IPS-18a (cell line): Measurements from ENCODE around the gene CC2D1A.
A peak's percentile ranks its signal among the peaks of the same experiment; 100 is the strongest.

Experiments
- H3K27ac ChIP-seq: one replicate; pipeline ENCODE4 v1.5.1; 2013; ENCODE audit warnings: low read length
- H3K27me3 ChIP-seq: one replicate; pipeline ENCODE4 v1.6.1; 2013; ENCODE audit warnings: mild to moderate bottlenecking, low read length; ENCODE audit not compliant: control insufficient read depth, insufficient read depth
- H3K36me3 ChIP-seq: one replicate; pipeline ENCODE4 v1.6.1; 2013; ENCODE audit warnings: low read depth, low read length; ENCODE audit not compliant: control insufficient read depth
- H3K4me1 ChIP-seq: one replicate; pipeline ENCODE4 v1.6.1; 2013; ENCODE audit warnings: low read depth, low read length; ENCODE audit not compliant: control insufficient read depth
- H3K4me3 ChIP-seq: one replicate; pipeline ENCODE4 v1.5.1; 2013; ENCODE audit warnings: low read length
- H3K9ac ChIP-seq: one replicate; pipeline ENCODE4 v1.6.1; 2013; ENCODE audit warnings: mild to moderate bottlenecking, low read length, moderate library complexity
- H3K9me3 ChIP-seq: one replicate; pipeline ENCODE4 v1.6.1; 2013; ENCODE audit warnings: low read depth, low read length; ENCODE audit not compliant: control insufficient read depth

Gene CC2D1A

DNA sequence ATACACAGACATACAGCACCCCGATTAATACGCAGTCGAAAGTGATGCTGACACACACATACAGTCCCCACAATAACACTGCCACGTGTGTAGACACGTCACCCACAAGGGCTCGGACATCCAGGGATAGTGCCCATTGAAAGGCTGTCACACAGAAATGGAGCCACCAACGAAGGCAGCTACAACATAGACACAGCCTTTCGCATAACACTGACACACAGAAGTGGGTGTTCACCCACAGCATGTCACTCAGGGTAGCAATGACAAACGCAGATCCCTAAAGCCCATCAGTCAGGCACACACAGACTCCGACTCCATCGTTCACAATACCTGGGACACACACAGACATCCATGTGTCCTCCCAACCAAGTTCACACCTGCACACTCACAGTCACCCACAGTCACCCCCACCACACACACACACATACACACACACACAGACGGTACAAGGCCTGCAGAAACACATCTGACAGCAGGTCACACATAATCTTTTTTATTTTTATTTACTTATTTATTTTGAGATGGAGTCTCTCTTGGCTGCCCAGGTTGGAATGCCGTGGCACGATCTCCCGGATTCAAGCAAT is 39.4 kb upstream of the CC2D1A start:
- Histone ChIP-seq H3K4me3 (peak overlapping the region; percentile 33), H3K4me1 (no peaks in the 10 kb centered on the region), H3K9me3 (no peaks in the 10 kb centered on the region), H3K9ac (no peak overlapping the region), H3K27me3 (peaks cover 88% of the 10 kb centered on the region), H3K36me3 (no peaks in the 10 kb centered on the region), H3K27ac (no peak overlapping the region)

DNA sequence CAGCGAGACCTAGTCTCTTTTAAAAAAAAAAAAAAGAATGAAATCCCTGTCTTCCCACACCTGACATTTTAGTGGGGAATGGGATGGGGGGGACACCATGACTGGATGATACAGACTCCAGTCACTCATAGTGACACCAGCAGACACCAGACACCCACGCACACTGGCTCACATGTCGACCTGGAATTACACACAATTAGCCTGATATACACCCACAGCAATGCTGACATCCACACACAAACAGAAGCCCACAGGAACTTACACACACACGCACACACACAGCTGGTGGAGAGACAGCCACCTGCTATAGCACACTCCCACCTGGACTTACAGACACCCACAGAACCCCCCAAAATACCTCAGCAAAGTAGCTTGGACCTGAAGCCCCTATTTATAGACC is 37.3 kb upstream of the CC2D1A start:
- no peaks in the 10 kb centered on the region for H3K4me1 ChIP-seq
- peaks cover 96% of the 10 kb centered on the region for H3K27me3 ChIP-seq
- no peaks in the 10 kb centered on the region for H3K9me3 ChIP-seq

DNA sequence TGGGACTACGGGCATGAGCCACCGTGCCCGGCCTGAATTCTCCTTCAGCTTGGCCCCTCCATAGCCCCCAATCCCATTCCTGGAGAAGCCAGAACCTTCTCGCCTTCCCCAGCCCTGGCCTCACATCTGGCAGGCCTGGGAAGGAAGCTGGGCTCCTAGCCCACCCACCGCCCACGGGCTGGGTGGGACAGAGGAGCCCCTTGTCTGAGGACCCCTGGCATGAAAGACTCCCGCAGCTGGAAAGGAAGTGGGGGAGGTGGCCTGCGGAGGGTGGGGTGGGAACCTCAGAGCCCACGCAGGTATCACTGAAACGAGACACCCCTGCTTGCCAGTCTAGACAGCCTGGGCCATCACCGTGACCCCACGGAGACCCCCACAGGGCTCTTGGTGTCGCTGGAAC is 36.7 kb upstream of the CC2D1A start:
- H3K27ac ChIP-seq, result no peak overlapping the region
- H3K36me3 ChIP-seq, result no peaks in the 10 kb centered on the region
- no peaks in the 10 kb centered on the region for H3K4me1 ChIP-seq
- H3K27me3 ChIP-seq, result peaks cover 96% of the 10 kb centered on the region
- H3K9ac ChIP-seq, result no peak overlapping the region
- H3K9me3 ChIP-seq, result no peaks in the 10 kb centered on the region
- H3K4me3 ChIP-seq, result no peak overlapping the region

More for the DNA sequence above, 37.3 kb upstream of the CC2D1A start:
- Histone ChIP-seq H3K9ac (no peak overlapping the region), H3K36me3 (no peaks in the 10 kb centered on the region), H3K27ac (no peak overlapping the region), H3K4me3 (no peak overlapping the region)

DNA sequence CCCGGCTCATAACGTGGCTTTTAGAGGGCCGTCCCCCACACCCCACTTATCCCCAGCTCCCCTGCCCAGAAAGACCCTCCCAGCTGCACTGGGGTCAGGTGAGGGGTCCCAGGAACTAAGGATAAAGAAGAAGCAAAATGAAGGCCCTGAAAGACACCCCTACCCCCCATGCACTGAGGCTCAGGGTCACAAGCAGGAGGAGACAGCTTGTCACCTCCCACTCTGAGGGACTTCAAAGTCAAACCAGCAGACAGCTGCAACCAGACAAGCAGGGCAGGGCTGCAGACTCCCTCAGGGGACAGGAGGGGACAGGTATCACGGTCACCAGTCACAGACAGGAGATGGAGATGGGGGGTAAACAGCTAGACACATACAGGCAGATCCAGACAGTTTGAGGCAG is 35.1 kb upstream of the CC2D1A start:
- peaks cover 100% of the 10 kb centered on the region for H3K27me3 ChIP-seq
- no peaks in the 10 kb centered on the region for H3K9me3 ChIP-seq
- H3K27ac ChIP-seq, result no peak overlapping the region
- H3K9ac ChIP-seq, result no peak overlapping the region
- no peak overlapping the region for H3K4me3 ChIP-seq
- H3K36me3 ChIP-seq, result no peaks in the 10 kb centered on the region
- no peaks in the 10 kb centered on the region for H3K4me1 ChIP-seq

DNA sequence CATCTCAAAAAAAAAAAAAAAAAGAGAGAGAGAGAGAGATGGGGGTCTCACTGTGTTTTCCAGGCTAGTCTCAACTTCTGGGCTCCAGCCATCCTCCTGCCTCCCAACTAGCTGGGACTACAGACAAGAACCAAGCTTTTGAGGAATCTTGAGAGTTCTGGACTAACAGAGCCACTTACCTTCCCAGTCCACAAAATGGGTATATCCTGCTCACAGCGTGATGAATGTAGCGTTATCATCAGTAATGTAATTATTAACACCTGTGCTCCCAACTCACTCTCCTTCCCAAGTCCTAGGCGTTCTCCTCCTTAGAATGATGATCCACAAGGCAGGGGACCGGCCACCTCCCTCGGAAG is 33.7 kb upstream of the CC2D1A start:
- no peak overlapping the region for H3K9ac ChIP-seq
- H3K27me3 ChIP-seq, result peaks cover 100% of the 10 kb centered on the region
- H3K4me3 ChIP-seq, result peak overlapping the region; percentile 17
- H3K27ac ChIP-seq, result no peak overlapping the region
- no peaks in the 10 kb centered on the region for H3K9me3 ChIP-seq
- no peaks in the 10 kb centered on the region for H3K36me3 ChIP-seq
- no peaks in the 10 kb centered on the region for H3K4me1 ChIP-seq

DNA sequence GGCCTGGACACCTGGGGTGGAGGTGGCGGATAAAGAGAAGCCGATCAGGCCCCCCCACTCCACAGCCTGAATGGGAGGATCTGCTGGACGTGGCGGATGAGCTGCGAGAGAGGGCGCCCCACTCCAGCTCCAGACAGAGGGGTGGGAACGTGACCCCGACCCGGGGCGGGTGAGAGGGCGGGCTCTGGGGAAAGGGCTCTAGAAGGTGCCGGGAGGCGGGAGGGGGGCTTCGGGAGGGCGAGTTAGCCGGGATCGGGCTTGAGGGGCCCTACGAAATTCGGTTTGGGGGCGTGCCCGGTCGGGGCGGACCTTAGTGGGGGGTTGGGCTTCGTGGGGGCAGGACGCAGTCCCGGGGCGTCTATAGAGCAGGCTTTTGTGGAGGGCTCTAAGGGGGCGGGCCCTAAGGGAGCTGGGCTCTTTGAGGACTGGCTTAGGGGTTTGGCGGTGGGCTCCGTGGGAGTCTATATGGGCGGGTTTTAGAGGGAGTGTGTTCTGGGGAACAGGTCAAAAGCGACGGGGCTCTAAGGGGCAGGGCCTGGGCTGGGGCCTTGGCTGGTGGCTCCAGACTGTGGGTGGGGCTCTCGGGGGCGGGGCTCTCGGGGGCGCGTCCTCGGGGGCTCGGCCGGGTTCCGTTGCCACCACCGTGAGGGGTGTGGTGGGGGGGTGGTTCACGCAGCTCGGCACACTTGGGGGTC is 33.2 kb upstream of the CC2D1A start:
- Histone ChIP-seq H3K4me1 (no peaks in the 10 kb centered on the region), H3K9ac (no peak overlapping the region), H3K27me3 (peaks cover 95% of the 10 kb centered on the region), H3K36me3 (no peaks in the 10 kb centered on the region), H3K27ac (no peak overlapping the region), H3K9me3 (no peaks in the 10 kb centered on the region), H3K4me3 (peak overlapping the region; percentile 17)

DNA sequence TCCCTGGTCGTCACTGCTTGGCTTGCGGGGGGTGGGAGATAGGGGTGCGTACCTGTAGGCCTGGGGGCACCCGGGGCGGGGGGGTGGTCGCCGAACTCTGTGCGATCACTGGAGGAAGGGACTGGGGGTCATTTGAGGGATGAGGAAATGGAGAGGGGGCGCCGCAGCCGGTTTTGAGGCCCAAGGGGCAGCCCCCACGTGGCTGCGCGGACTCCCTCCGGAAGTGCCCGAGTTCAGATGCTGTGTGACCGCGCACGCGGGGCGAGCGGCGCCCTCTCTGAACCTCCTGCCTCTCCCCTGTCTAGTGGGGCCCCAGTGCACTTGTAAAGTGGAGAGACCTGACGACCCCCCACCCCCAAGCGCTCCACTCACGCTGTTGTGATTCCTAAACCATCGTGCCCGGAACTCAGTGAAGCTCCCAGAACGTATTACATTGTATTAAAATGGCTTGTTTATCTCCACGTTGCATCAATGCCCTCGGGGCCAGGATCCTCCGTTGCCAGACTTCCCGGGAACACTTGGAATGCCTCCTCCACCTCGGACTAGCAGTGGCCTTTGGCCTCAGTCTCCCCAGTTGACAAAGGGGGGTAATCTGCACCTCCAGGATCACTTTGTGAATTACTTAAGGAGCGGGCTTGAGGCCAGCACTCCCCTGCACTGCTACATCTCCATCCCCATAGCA is 32.0 kb upstream of the CC2D1A start:
- Histone ChIP-seq H3K9me3 (no peaks in the 10 kb centered on the region), H3K9ac (no peak overlapping the region), H3K27me3 (peaks cover 86% of the 10 kb centered on the region), H3K4me3 (no peak overlapping the region), H3K4me1 (no peaks in the 10 kb centered on the region), H3K36me3 (no peaks in the 10 kb centered on the region), H3K27ac (no peak overlapping the region)

DNA sequence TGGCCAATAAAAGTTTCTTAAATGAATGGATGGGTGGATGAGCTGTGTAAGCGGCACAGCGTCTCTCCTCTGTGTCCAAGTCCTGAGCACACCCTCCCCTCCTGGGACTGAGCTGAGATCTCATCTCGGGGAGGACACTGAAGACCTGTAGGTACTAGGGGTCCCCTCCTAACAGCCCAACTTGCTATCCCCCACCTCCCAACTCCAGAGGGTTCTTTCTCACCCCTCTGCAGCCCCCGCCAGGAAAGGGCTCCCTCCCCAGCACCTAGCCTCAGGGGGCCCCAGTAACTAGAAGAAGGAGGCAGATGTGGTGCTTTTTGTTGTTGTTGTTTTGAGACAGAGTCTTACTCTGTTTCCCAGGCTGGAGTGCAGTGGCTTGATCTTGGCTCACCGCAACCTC is 30.2 kb upstream of the CC2D1A start:
- H3K27ac ChIP-seq, result no peak overlapping the region
- no peaks in the 10 kb centered on the region for H3K36me3 ChIP-seq
- H3K27me3 ChIP-seq, result peaks cover 73% of the 10 kb centered on the region
- no peak overlapping the region for H3K4me3 ChIP-seq
- no peaks in the 10 kb centered on the region for H3K9me3 ChIP-seq
- H3K9ac ChIP-seq, result no peak overlapping the region
- peaks cover 6% of the 10 kb centered on the region for H3K4me1 ChIP-seq

DNA sequence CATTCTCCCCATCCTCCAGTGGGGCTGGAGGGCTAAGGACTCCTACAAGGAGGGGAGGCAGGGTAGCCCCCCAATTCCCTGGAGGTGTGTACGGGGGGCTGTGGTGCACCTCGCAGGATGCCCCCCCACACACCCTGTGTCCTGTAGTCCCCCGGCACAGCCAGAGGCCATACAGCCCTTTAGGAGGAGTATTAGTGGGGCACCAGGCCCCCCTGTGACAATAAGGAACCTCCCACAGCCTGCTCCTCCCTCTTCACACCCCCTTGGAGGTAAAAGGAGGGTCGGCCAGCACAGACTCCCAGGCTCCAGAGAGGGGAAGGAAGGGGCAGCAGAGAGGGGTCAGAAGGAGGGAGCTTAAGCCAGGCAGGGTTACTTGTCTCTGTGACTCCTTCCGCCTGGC is 29.2 kb upstream of the CC2D1A start, which contains the start of gene NANOS3:
TSS of gene NANOS3 (plus strand) at position 301 of the 400 bp plus-strand sequence. CDS start 115 bp downstream, outside the sequence.
- H3K36me3 ChIP-seq, result no peaks in the 10 kb centered on the region
- no peak within 1 kb of the TSS for H3K9ac ChIP-seq
- peaks cover 14% of the 10 kb centered on the region for H3K4me1 ChIP-seq
- H3K4me3 ChIP-seq, result no peak within 1 kb of the TSS
- H3K9me3 ChIP-seq, result no peaks in the 10 kb centered on the region
- peaks cover 63% of the 10 kb centered on the region for H3K27me3 ChIP-seq
- no peak within 1 kb of the TSS for H3K27ac ChIP-seq

DNA sequence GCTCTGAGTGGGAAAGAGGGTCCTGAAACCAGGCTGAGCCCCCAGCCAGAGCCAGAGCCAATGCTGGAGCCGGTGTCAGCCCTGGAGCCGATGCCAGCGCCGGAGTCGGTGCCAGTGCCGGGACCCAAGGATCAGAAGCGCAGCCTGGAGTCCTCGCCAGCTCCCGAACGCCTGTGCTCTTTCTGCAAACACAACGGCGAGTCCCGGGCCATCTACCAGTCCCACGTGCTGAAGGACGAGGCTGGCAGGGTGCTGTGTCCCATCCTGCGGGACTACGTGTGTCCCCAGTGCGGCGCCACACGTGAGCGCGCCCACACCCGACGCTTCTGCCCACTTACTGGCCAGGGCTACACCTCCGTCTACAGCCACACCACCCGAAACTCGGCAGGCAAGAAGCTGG is 28.7 kb upstream of the CC2D1A start:
- Histone ChIP-seq H3K4me3 (no peak overlapping the region), H3K4me1 (peaks cover 19% of the 10 kb centered on the region), H3K27me3 (peaks cover 58% of the 10 kb centered on the region), H3K27ac (no peak overlapping the region), H3K9me3 (no peaks in the 10 kb centered on the region), H3K36me3 (no peaks in the 10 kb centered on the region), H3K9ac (no peak overlapping the region)

DNA sequence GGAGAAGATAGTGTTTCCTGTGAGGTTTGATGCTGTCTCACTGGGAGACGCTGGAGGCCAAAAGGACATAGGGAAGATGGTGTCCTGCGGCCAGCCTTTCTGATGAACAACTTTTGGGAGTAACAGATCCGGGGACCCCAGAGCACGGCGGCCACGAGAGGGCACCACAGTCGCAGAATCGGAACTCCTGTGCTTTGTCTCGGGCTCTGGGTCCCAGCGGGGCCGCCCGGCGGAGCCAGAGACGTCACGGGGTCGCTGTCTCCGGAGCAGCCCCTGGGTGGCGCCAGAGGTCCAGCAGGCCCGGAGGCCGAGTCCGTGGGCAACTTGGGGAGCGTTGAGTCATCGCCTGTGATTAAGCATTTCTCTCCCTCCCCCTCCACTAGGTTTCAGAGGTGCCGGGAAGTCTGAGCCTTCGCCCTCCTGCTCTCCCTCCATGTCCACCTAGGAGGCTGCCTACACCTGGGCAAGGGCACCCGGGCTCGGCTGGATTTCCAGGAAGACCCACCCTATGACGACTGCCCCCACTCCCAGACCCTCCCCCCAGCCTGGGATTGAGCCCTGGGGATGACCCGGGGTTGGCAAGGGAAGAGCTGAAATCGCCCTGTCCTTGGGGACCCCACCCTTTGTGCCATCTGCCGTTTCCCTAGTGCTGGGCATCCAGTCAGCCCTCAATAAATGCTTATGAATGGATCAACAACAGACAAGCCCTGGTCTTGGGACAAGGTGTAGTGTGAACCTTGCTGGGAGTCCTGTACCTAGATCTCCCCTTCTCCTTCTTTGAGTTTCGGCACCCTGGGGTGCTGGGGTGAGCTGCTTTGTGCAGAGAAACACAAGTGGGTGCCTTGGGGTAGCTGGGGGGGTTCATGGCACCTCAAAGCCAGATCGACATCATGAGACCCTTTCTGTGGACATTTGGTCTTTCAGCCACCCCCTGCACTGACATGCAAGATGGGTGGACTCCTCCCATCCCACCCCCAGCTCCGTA is 25.6 kb upstream of the CC2D1A start:
- no peak overlapping the region for H3K27ac ChIP-seq
- H3K36me3 ChIP-seq, result no peaks in the 10 kb centered on the region
- H3K27me3 ChIP-seq, result peaks cover 28% of the 10 kb centered on the region
- peak overlapping the region; percentile 45 for H3K4me3 ChIP-seq
- no peaks in the 10 kb centered on the region for H3K9me3 ChIP-seq
- H3K4me1 ChIP-seq, result peaks cover 23% of the 10 kb centered on the region
- peak overlapping the region; percentile 63 for H3K9ac ChIP-seq
